H9 (cell line): ENCODE data around the gene UBL4A. TPM values are rescaled to one million over a fixed set of nuclear protein-coding genes. Genes with fewer than 3 reads are reported as not detected.

Experiments used
- DNase-seq: peaks from one replicate; pipeline ENCODE4 v3.0.0-alpha.2; 2017
- H2AFZ ChIP-seq: one replicate; pipeline ENCODE4 v1.6.1; 2013; ENCODE audit warnings: mild to moderate bottlenecking, low read length, control low read depth, moderate library complexity
- H2AK5ac ChIP-seq: 2 replicates; pipeline ENCODE4 v1.6.1; 2013; ENCODE audit warnings: low read length, control low read depth, mixed read lengths; ENCODE audit not compliant: insufficient read length
- H2BK120ac ChIP-seq: one replicate; pipeline ENCODE4 v1.6.1; 2013; ENCODE audit warnings: low read depth, mild to moderate bottlenecking, low read length, control low read depth, inconsistent platforms; ENCODE audit not compliant: poor library complexity, severe bottlenecking
- H2BK12ac ChIP-seq: 2 replicates; pipeline ENCODE4 v1.6.1; 2013; ENCODE audit warnings: low read length, control low read depth, mixed read lengths, low read depth; ENCODE audit not compliant: insufficient read length
- H2BK15ac ChIP-seq: 2 replicates; pipeline ENCODE4 v1.6.1; 2013; ENCODE audit warnings: low read depth, low read length, control low read depth
- H2BK20ac ChIP-seq: one replicate; pipeline ENCODE4 v1.6.1; 2013; ENCODE audit warnings: low read depth, mild to moderate bottlenecking, low read length, control low read depth, inconsistent platforms; ENCODE audit not compliant: poor library complexity, severe bottlenecking
- H2BK5ac ChIP-seq: 2 replicates; pipeline ENCODE4 v1.6.1; 2013; ENCODE audit warnings: low read length, control low read depth, mixed read lengths; ENCODE audit not compliant: insufficient read length
- H3K14ac ChIP-seq: 2 replicates; pipeline ENCODE4 v1.6.1; 2013; ENCODE audit warnings: low read length, control low read depth; ENCODE audit not compliant: insufficient read depth
- H3K18ac ChIP-seq: 2 replicates; pipeline ENCODE4 v1.6.1; 2013; ENCODE audit warnings: low read depth, mild to moderate bottlenecking, mixed read lengths, low read length, control low read depth; ENCODE audit not compliant: insufficient read length
- H3K23ac ChIP-seq: 2 replicates; pipeline ENCODE4 v1.6.1; 2013; ENCODE audit warnings: low read length, control low read depth, mixed read lengths, low read depth; ENCODE audit not compliant: insufficient read length
- H3K23me2 ChIP-seq: 2 replicates; pipeline ENCODE4 v1.6.1; 2013; ENCODE audit warnings: low read depth, mild to moderate bottlenecking, mixed read lengths, low read length, control low read depth; ENCODE audit not compliant: insufficient read length, poor library complexity, severe bottlenecking
- H3K27ac ChIP-seq: 2 replicates; pipeline ENCODE4 v1.5.1; 2013; ENCODE audit warnings: low read length, control low read depth, mixed read lengths, low read depth; ENCODE audit not compliant: insufficient read length
- H3K27me3 ChIP-seq: 2 replicates; pipeline ENCODE4 v1.6.1; 2013; ENCODE audit warnings: low read length, control low read depth, inconsistent platforms; ENCODE audit not compliant: insufficient read depth
- H3K4ac ChIP-seq: 2 replicates; pipeline ENCODE4 v1.6.1; 2013; ENCODE audit warnings: low read depth, mild to moderate bottlenecking, control low read depth, inconsistent platforms, low read length, moderate library complexity
- H3K4me1 ChIP-seq: 2 replicates; pipeline ENCODE4 v1.6.1; 2013; ENCODE audit warnings: low read length, control low read depth, inconsistent platforms; ENCODE audit not compliant: insufficient read depth
- H3K4me2 ChIP-seq: 2 replicates; pipeline ENCODE4 v1.6.1; 2013; ENCODE audit warnings: low read length, control low read depth, mixed read lengths; ENCODE audit not compliant: insufficient read length, insufficient read depth
- H3K56ac ChIP-seq: 2 replicates; pipeline ENCODE4 v1.6.1; 2013; ENCODE audit warnings: low read depth, mild to moderate bottlenecking, mixed read lengths, low read length, control low read depth; ENCODE audit not compliant: insufficient read length
- H3K79me1 ChIP-seq: 2 replicates; pipeline ENCODE4 v1.6.1; 2013; ENCODE audit warnings: low read depth, mild to moderate bottlenecking, moderate library complexity, low read length, control low read depth, inconsistent platforms; ENCODE audit not compliant: insufficient read depth, poor library complexity, severe bottlenecking
- H3K79me2 ChIP-seq: 2 replicates; pipeline ENCODE4 v1.6.1; 2013; ENCODE audit warnings: low read length, control low read depth, inconsistent platforms; ENCODE audit not compliant: insufficient read depth
- H3K9ac ChIP-seq: 2 replicates; pipeline ENCODE4 v1.6.1; 2013; ENCODE audit warnings: low read length, control low read depth, mixed read lengths; ENCODE audit not compliant: insufficient read length; ENCODE audit errors: extremely low read depth
- H3K9me3 ChIP-seq: one replicate; pipeline ENCODE4 v1.6.1; 2013; ENCODE audit warnings: low read depth, low read length, inconsistent platforms; ENCODE audit not compliant: control insufficient read depth
- H3T11ph ChIP-seq: one replicate; pipeline ENCODE4 v1.6.1; 2013; ENCODE audit warnings: mild to moderate bottlenecking, low read length, control low read depth, inconsistent platforms
- H4K20me1 ChIP-seq: one replicate; pipeline ENCODE4 v1.6.1; 2013; ENCODE audit not compliant: control insufficient read depth, insufficient read length, insufficient read depth
- H4K5ac ChIP-seq: 2 replicates; pipeline ENCODE4 v1.6.1; 2013; ENCODE audit warnings: low read depth, mild to moderate bottlenecking, mixed read lengths, low read length, control low read depth; ENCODE audit not compliant: insufficient read length
- H4K8ac ChIP-seq: replicated peaks from 2 replicates; pipeline ENCODE4 v1.6.1; 2013; ENCODE audit warnings: low read length, control low read depth, mixed read lengths, low read depth; ENCODE audit not compliant: insufficient read length
- H4K91ac ChIP-seq: 2 replicates; pipeline ENCODE4 v1.6.1; 2013; ENCODE audit warnings: low read depth, mild to moderate bottlenecking, moderate library complexity, mixed read lengths, low read length, control low read depth; ENCODE audit not compliant: insufficient read length
- H3K27ac Mint-ChIP-seq, 3 experiments: 2 replicates in 2 of 3; 3 replicates in 1 of 3; pipeline ENCODE4 v1.8.0; 2020 to 2021; ENCODE audit warnings: mixed read lengths in 3 of 3, mild to moderate bottlenecking in 1 of 3, moderate library complexity in 1 of 3
- H3K27me3 Mint-ChIP-seq: 2 replicates; pipeline ENCODE4 v1.8.0; 2021; ENCODE audit warnings: low read depth, mild to moderate bottlenecking, moderate library complexity, mixed read lengths
- H3K36me3 Mint-ChIP-seq, 3 experiments: 2 replicates in 2 of 3; 3 replicates in 1 of 3; pipeline ENCODE4 v1.8.0; 2020 to 2021; ENCODE audit warnings: low read depth in 3 of 3, mixed read lengths in 3 of 3; ENCODE audit not compliant: insufficient read depth in 1 of 3
- H3K4me1 Mint-ChIP-seq, 2 experiments: 2 replicates each; pipeline ENCODE4 v1.8.0; 2020; ENCODE audit warnings: mixed read lengths in 2 of 2
- H3K4me3 Mint-ChIP-seq, 2 experiments: 2 replicates in 1 of 2; 3 replicates in 1 of 2; pipeline ENCODE4 v1.8.0; 2020 to 2021; ENCODE audit warnings: mild to moderate bottlenecking in 2 of 2, mixed read lengths in 2 of 2, moderate library complexity in 1 of 2
- H3K9me3 Mint-ChIP-seq, 2 experiments: 2 replicates in 1 of 2; 3 replicates in 1 of 2; pipeline ENCODE4 v1.8.0; 2020; ENCODE audit warnings: mild to moderate bottlenecking in 2 of 2, mixed read lengths in 2 of 2, moderate library complexity in 1 of 2
- CTCF ChIP-seq: fragments of 200-600 bp; sonication (generic); conservative IDR thresholded peaks from 3 replicates; pipeline ENCODE4 v1.8.0; 2021; ENCODE audit warnings: antibody characterized with exemption, mild to moderate bottlenecking
- WGBS: extraction: QIAGEN DNeasy Blood & Tissue Kit; methylation state at CpG from one replicate; pipeline ENCODE4 v1.1.7; 2013; ENCODE audit warnings: missing lambda C conversion rate, low lambda C conversion rate, mixed read lengths; ENCODE audit not compliant: insufficient read length; ENCODE audit errors: extremely low coverage; 5-methylcytosine and 5-hydroxymethylcytosine counted together
- total RNA-seq: library from RNA; stranded (reverse); gene quantifications from 2 replicates; pipeline ENCODE4 v1.2.1, GENCODE V29; 2021

The UBL4A gene
- total RNA-seq, 1 experiment from 2014 or later, result 30.9 TPM

- H3K4ac ChIP-seq, result no peak overlapping the region
- peaks cover 70 to 78% of the 10 kb centered on the region in 2 experiments for H3K9me3 Mint-ChIP-seq
- no peaks in the 10 kb centered on the region for H4K20me1 ChIP-seq
- DNase-seq, result no peak
- H3K9ac ChIP-seq, result no peak overlapping the region
- no peaks in the 10 kb centered on the region for H3K79me1 ChIP-seq
- no peak overlapping the region for H2BK120ac ChIP-seq
- H3K79me2 ChIP-seq, result no peaks in the 10 kb centered on the region
- peaks cover 6 to 15% of the 10 kb centered on the region in 2 experiments; a peak in 3 of 4 replicates for H3K4me1 Mint-ChIP-seq
- H2BK12ac ChIP-seq, result no peak overlapping the region
- no peak overlapping the region for H3K14ac ChIP-seq
- peaks cover 53% of the 10 kb centered on the region for H3K9me3 ChIP-seq
- H3K27me3 ChIP-seq, result no peaks in the 10 kb centered on the region
- no peak overlapping the region for H4K8ac ChIP-seq
- H3K27ac ChIP-seq, result no peak overlapping the region
- no peak for TF ChIP-seq CTCF
- no peak overlapping the region for H2BK15ac ChIP-seq
- H3K36me3 Mint-ChIP-seq, result peaks cover 3 to 28% (median 22%) of the 10 kb centered on the region in 3 experiments; a peak in 6 of 7 replicates
- no peak overlapping the region for H3T11ph ChIP-seq
- no peak overlapping the region for H3K27ac Mint-ChIP-seq
- WGBS, result no CpG with 5 or more reads among the region's 35 CpGs
- H4K5ac ChIP-seq, result no peak overlapping the region
- no peak overlapping the region for H2AK5ac ChIP-seq
- peaks cover 3% of the 10 kb centered on the region for H3K27me3 Mint-ChIP-seq
- H4K91ac ChIP-seq, result no peak overlapping the region
- peak overlapping the region; percentile 20 for H3K4me2 ChIP-seq
- no peak overlapping the region for H3K56ac ChIP-seq
- no peaks in the 10 kb centered on the region; the same call in 1 of the 2 replicates for H3K4me1 ChIP-seq
- H3K18ac ChIP-seq, result no peak overlapping the region
- no peak overlapping the region for H2BK20ac ChIP-seq
- H3K4me3 Mint-ChIP-seq, result peak overlapping the region in 1 of 2 experiments; percentile 52; a peak in 3 of 5 replicates
- H3K23ac ChIP-seq, result no peak overlapping the region
- H2AFZ ChIP-seq, result no peak overlapping the region
- H3K23me2 ChIP-seq, result no peaks in the 10 kb centered on the region
- no peak overlapping the region for H2BK5ac ChIP-seq
Measured at GRCh38 chrX:154486052-154486395, 391 bp downstream of the UBL4A start.
